Kidney epithelial cell (primary cell): ENCODE measurements around the gene OR4F6. TPM values are rescaled to one million over a fixed set of nuclear protein-coding genes. Genes with fewer than 3 reads are reported as not detected.
"Not testable (repeated sequence)": the region's sequence is repeated elsewhere in the genome, so short reads cannot be mapped to it uniquely, and the experiment has no call there.

Experiments
- DNase-seq: peaks from one replicate; pipeline ENCODE4 v3.0.0-alpha.2; 2010; ENCODE audit warnings: low read depth
- H3K27me3 ChIP-seq: 2 replicates; pipeline ENCODE4 v1.6.0; 2011; ENCODE audit warnings: low read length; ENCODE audit not compliant: control insufficient read depth, insufficient read depth
- H3K36me3 ChIP-seq: 2 replicates; pipeline ENCODE4 v1.5.1; 2011; ENCODE audit warnings: low read length; ENCODE audit not compliant: control insufficient read depth, insufficient read depth
- H3K4me3 ChIP-seq: 2 replicates; pipeline ENCODE4 v1.5.1; 2011; ENCODE audit warnings: low read depth, mild to moderate bottlenecking, control low read depth, low read length
- total RNA-seq: library from RNA; depleted of rRNA; stranded (reverse); fragments of >200 nt; gene quantifications from 2 replicates; pipeline ENCODE4 v1.2.3, GENCODE V29; 2015
- TF ChIP-seq, protein P1 (sequence below): IDR thresholded peaks from 2 replicates; pipeline ENCODE4 v1.5.1; 2011; ENCODE audit warnings: mild to moderate bottlenecking, moderate library complexity, low read length, control low read depth, inconsistent platforms; ENCODE audit not compliant: insufficient read depth, poor library complexity, severe bottlenecking

OR4F6 gene, protein sequence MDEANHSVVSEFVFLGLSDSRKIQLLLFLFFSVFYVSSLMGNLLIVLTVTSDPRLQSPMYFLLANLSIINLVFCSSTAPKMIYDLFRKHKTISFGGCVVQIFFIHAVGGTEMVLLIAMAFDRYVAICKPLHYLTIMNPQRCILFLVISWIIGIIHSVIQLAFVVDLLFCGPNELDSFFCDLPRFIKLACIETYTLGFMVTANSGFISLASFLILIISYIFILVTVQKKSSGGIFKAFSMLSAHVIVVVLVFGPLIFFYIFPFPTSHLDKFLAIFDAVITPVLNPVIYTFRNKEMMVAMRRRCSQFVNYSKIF
- total RNA-seq, result not detected in 2 replicates

DNA sequence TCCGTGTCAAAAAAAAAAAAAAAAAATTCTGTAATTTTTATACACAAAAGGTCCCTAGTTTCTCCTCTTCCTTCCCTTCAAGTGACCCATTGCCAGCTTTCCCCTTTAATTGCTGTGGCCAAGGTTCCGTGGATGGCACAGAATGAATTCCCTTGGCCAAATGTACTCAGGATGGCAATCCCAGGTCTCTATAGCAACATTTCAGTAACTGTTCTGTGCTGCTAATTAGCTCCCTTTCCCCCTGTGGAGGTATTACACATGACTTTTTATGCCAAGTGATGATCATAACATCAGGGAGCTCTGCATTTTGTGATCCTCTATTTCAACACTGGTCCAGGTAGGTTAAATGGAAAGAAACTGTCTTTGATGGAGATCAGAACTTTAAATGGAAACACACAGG lies at the start of gene OR4F6:
TSS of gene OR4F6 (plus strand) at position 301 of the 400 bp plus-strand sequence. CDS start 2,211 bp downstream, outside the sequence.
- no peak for DNase-seq
- TF ChIP-seq, protein P1, sequence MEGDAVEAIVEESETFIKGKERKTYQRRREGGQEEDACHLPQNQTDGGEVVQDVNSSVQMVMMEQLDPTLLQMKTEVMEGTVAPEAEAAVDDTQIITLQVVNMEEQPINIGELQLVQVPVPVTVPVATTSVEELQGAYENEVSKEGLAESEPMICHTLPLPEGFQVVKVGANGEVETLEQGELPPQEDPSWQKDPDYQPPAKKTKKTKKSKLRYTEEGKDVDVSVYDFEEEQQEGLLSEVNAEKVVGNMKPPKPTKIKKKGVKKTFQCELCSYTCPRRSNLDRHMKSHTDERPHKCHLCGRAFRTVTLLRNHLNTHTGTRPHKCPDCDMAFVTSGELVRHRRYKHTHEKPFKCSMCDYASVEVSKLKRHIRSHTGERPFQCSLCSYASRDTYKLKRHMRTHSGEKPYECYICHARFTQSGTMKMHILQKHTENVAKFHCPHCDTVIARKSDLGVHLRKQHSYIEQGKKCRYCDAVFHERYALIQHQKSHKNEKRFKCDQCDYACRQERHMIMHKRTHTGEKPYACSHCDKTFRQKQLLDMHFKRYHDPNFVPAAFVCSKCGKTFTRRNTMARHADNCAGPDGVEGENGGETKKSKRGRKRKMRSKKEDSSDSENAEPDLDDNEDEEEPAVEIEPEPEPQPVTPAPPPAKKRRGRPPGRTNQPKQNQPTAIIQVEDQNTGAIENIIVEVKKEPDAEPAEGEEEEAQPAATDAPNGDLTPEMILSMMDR, result no peak
- Histone ChIP-seq H3K36me3 (no peaks in the 10 kb centered on the region), H3K4me3 (no peak within 1 kb of the TSS), H3K27me3 (no peaks in the 10 kb centered on the region)

DNA sequence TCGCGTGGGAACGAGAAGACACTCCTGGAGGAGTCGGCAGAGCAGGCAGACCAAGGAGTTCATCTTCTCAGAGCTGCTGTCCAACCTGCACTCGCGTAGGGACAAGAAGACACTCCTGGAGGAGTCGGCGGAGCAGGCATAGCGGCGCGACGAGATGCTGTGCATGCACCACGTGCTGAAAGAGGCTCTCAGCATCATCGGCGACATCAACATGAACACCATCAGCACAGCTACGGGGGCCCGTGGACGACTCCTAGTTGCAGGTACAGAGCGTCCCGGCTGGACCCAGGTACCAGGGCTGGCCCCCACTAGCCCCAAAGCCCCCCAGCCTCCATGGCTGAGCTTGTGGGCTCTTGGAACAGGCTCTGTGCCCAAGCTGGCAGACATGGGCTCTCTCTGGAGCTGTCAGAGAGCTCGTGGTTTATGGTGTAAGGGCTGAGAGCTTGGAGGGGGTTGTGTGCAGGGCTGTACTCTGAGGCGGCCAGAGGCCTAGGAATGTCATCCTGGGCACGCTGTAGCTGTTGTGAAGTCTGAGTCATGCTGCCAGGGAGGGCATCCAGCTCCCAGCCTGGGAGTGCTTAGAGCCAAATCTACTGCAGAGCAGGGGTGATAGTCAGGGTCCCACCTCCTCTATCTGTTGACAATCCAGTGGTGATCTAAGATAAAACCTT lies 38.5 kb upstream of the OR4F6 start:
- H3K36me3 ChIP-seq, DNase-seq: not testable (repeated sequence)

DNA sequence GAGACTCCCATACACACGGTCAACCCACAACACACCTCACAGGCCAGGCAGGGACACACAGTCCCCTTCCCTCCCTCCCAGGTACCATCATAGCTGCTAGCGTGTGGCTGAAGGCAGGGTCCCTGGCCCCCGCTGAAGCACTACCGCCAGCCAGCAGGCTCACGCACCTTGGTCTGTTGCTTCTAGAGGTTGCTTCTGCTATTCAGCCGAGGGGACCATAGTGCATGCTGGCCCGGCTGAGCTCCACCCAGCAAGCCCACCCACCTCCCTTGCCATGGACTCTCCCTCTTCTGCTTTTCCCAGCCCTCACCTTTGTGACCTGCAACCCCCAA lies 38.0 kb upstream of the OR4F6 start:
- not testable (repeated sequence) for H3K27me3 ChIP-seq, H3K36me3 ChIP-seq, DNase-seq, H3K4me3 ChIP-seq

More for the DNA sequence above, 38.5 kb upstream of the OR4F6 start:
- not testable (repeated sequence) for H3K4me3 ChIP-seq, H3K27me3 ChIP-seq

DNA sequence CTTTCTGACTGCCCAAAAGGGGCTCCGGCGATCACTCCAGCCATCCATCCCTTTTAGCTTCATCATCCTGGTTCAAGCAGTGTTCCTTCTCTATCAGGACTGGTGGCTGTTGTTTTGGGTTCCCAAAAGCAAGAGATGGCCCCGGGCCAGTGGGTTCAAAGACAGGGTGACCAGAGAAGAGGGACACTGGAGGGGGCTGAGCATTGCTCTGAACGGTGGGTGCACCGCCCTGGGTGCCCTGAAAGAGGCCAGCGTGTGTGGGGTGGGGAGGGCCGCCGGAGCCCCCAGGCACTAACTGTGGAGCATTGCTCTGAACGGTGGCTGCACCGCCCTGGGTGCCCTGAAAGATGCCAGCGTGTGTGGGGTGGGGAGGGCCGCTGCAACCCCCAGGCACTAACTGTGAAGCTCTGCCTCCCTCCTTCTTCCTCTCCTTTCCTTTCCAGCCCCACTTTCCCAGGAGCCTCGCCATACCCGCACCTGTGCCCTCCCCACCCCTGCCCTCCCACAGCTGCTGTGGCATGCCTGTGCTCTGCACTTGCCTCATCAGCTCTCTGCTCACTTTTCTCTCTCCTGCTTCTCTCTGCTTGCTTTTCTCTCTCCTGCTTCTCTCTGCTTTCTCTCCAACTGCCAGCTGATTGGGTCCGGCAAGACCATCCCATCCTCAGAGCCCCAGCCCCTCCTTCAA lies 37.4 kb upstream of the OR4F6 start:
- no peak overlapping the region for H3K4me3 ChIP-seq
- TF ChIP-seq, protein P1, result no peak
- DNase-seq, result no peak
- H3K36me3 ChIP-seq, result no peaks in the 10 kb centered on the region
- H3K27me3 ChIP-seq, result no peaks in the 10 kb centered on the region

DNA sequence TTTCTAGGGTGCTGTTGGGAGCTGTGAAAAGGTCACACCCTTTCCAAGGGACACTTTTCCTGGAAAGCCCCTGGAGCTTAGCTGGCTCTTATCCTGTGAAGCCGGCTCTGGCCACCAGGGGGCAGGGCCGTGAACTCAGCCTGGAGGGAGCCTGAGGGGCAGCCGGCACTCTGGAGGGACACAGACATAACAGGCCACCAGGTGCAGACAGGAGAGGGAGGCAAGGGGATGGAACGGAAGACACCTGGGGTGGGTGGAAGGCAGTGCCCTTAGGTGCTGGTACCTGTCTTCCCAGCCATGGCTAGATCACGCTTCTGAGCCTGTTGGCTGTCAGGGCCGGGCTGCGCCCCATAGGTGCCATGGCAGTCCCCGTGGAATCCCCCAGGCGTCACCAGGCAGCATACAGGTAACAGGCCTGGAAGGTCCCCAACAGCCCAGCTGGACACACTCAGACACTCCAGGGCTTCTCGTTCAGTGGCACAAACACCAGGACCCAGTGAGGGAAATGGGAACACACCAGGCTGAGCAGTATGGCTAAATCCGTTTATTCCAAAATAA lies 36.1 kb upstream of the OR4F6 start:
- DNase-seq, H3K36me3 ChIP-seq, H3K27me3 ChIP-seq, H3K4me3 ChIP-seq: not testable (repeated sequence)

DNA sequence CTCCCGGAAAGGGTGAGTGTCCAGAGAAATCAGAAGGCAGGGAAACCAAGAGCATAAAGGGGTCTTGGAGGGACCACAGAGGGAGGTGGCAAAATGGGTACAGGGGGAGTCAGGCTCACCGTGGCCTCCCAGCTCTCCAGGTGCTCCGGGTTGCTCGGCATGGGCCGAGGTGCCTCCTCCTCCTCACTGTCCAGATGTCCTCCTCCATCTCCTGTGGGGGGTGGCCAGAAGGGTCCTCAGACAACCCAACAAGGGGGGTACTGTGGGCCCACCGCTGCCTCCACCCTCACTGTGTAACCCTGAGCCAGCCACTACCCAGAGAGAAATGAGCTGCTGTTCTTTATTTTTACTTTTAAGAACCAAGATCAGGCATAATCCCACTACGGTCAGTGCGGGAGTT lies 30.4 kb upstream of the OR4F6 start:
- TF ChIP-seq, protein P1, result no peak
- no peaks in the 10 kb centered on the region for H3K27me3 ChIP-seq
- no peak overlapping the region for H3K4me3 ChIP-seq
- no peak for DNase-seq
- H3K36me3 ChIP-seq, result no peaks in the 10 kb centered on the region

DNA sequence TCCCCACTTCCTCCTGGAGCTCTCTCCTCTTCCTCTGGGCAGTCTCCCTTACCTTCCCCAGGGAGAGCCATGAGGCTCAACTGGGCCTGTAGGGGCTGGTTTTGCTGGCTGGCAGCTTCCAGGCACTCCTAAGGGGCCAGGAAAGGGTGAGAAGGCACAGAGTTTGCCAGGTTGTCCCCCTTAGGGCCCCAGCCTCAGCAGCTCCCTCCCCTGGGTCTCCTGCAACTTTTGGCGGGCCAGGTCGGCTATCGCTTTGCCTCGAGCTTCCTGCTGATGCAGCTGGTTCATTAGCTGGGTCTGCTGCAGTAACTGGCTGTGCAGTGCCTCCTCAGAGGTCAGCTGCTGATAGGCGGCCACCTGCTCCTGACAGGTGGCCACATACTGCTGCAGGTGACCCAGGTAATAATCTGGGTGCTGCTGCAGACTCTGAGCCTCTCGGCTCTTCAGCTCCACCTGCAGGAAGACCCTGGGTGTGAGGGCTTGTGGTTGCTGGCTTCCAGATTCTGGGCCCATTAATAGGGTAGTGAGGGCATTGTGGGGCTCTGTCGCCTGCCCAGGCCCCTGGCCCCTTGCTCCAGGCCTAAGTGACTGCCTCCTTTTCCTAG lies 29.7 kb upstream of the OR4F6 start:
- DNase-seq, result no peak
- no peaks in the 10 kb centered on the region for H3K36me3 ChIP-seq

More for the DNA sequence above, 29.7 kb upstream of the OR4F6 start:
- Histone ChIP-seq H3K27me3 (no peaks in the 10 kb centered on the region), H3K4me3 (no peak overlapping the region)
- TF ChIP-seq, protein P1, result no peak
